Renal cortical epithelial cell (primary cell): ENCODE measurements around the gene MRPL33. TPM values are rescaled to one million over a fixed set of nuclear protein-coding genes. Genes with fewer than 3 reads are reported as not detected.

ENCODE experiments used
- DNase-seq: peaks from one replicate; pipeline ENCODE4 v3.0.0-alpha.2; 2011; ENCODE audit warnings: low read depth
- total RNA-seq: library from RNA; depleted of rRNA; stranded (reverse); fragments of >200 nt; gene quantifications from 2 replicates; pipeline ENCODE4 v1.2.3, GENCODE V29; 2014

The MRPL33 gene
- total RNA-seq, 1 donor from 2014 or later, result 225 TPM

- no peak for DNase-seq
Observed at GRCh38 chr2:27808418-27808817, 36.9 kb downstream of the MRPL33 start.

DNA sequence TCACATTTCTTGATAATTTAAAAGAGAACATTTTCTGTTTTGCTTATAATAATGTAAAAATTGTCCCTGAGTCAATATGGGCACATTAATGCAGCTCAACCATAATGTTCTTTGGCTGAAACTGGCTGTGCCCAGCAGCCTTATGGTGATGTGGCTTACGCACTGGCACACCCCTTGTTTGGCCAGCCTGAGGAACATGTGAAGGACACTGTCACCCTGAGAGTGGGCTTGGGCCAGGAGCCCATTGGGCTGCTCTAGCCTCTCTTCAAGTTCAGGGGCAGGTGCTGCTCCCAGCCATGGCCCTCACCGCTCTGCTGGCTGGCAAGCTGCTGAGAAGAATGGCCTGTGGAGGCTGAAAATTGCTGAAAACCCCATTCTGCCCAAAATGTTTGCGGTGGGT, 37.5 kb downstream of the MRPL33 start:
- DNase-seq, result no peak

GRCh38 chr2:27809761-27810241, 38.3 kb downstream of the MRPL33 start:
- DNase-seq, result peak; percentile 67

DNA sequence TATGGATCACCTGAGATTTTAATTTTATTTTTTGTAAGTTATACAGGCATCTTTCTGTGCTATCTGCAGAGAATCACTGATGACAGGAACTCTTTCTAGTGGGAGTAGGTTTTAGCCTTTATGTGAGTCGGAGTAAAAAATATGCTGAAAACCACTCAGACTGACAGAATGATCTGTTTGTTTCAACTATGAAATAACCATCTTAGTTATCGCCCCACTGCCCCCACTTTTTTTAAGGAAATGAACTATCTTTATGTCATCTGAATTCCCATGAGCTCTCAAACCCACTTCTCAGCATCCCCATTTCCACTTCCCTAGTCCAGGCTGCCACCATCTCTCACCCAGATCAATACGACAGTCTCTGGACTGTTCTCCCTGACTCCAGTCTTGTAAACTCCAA, 38.9 kb downstream of the MRPL33 start:
- no peak for DNase-seq

DNA sequence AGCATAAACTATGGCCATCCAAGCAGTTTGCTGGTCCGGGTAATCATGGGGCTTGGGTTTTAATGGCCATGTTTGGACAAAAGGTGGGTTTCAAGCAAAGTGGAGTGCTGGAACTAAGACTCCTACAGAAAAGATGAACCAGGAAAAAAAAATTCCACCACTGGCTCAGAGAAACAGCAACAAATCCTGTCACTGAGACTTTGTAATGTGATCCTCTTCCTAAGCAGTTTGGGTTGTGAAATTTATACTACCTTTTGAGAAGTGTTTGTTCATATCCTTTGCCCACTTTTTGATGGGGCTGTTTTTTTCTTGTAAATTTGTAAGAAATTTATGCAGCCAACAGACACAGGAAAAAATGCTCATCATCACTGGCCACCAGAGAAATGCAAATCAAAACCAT, 40.2 kb downstream of the MRPL33 start:
- DNase-seq, result no peak

GRCh38 chr2:27814758-27815157, 43.2 kb downstream of the MRPL33 start:
- no peak for DNase-seq

DNA sequence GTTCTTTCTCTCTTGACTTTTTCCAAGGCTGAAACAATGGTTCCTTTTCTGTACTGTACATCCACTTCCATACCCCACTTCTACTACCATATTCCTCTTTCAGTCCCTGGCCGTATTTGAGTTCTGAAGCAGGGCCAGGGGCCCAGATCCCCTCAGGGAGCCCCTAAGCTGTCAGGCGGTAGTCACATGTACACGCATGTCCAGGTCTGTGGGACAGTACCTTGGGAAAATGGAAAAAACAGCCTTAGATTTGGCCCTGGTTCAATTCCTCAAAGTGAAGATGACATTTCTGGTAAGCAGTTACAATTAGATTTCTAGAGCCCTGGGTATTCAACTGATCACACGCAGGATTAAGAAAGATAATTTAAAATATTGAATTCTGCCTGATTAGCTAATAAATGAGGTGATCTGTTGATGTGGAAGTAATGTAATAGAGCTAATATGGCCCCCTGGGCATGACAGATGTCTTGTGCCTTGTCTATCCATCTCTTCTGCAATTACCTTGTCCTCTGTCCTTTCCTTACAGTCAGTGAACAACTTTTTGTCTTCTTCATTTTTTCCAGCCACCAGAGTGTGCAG, 44.4 kb downstream of the MRPL33 start:
- no peak for DNase-seq

GRCh38 chr2:27822049-27822448, 50.5 kb downstream of the MRPL33 start:
- no peak for DNase-seq

DNA sequence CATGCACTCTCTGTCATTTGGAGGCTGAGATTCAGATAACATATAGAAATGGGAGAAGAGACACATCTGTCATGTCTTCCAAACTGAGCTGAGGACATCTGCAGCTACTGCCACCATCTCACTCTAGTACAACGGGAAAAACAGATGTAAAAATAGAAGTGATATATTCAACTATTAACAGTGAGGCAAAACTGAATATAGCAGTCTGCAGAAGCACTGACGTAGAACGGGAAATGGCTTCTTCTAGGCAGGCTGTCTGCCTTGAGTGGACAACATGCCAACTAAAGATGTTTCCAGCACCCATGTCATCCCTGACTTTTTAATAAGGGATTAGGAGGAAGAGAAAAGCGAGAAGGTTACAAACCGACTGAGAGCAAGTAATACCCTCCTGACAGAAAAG, 51.6 kb downstream of the MRPL33 start:
- no peak for DNase-seq

GRCh38 chr2:27823569-27823968, 52.0 kb downstream of the MRPL33 start:
- DNase-seq, result no peak

DNA sequence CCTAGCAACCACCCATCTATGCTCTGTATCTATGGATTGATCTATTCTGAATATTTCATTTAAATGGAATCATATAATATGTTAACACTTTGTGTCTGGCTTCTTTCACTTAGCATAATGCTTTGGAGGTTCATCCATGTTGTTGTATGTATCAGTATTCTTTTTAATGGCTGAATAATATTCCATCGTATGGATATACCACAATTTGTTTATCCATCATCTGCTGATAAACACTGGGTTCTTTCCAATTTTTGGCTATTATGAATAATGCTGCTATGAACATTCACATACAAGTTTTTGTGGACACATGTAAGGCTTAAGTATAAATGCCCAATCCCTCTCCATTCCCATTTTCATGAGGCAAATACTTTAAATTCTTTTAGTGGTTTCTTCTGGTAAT, 52.9 kb downstream of the MRPL33 start:
- DNase-seq, result no peak

GRCh38 chr2:27828305-27828704, 56.8 kb downstream of the MRPL33 start:
- no peak for DNase-seq

Other genes starting within 250 kb of the MRPL33 start
- 10.2 and 48.0 TPM in 2 replicates for gene ZNF512, start 188.7 kb upstream of the MRPL33 start, total RNA-seq
- gene CCDC121, start 142.7 kb upstream of the MRPL33 start, total RNA-seq, result 0.69 and 3.8 TPM in 2 replicates
- gene GPN1, start 142.7 kb upstream of the MRPL33 start, total RNA-seq, result 76.8 and 86.5 TPM in 2 replicates
- gene SUPT7L, start 108.1 kb upstream of the MRPL33 start, total RNA-seq, result 15.3 and 31.9 TPM in 2 replicates
- gene SLC4A1AP, start 107.8 kb upstream of the MRPL33 start, total RNA-seq, result 30.2 and 39.1 TPM in 2 replicates
- gene RBKS, start 118.7 kb downstream of the MRPL33 start, total RNA-seq, result 10.0 and 12.5 TPM in 2 replicates
- gene BABAM2, start 119.0 kb downstream of the MRPL33 start, total RNA-seq, result 27.1 and 57.3 TPM in 2 replicates